GM23338 (cell line): Measurements from ENCODE around the gene CAPN7. TPM values are rescaled to one million over a fixed set of nuclear protein-coding genes. Genes with fewer than 3 reads are reported as not detected.

Experiments used
- ATAC-seq: fragments of 200-7000 bp; cut with Tn5 transposase; 3 replicates; pipeline ENCODE4 v1.9.1; 2020
- DNase-seq: peaks from one replicate; pipeline ENCODE4 v3.0.0-alpha.2; 2015; ENCODE audit warnings: low spot score
- H2AFZ ChIP-seq: fragments of 200-600 bp; sonication (generic); 2 replicates; pipeline ENCODE4 v1.8.0; 2016; ENCODE audit warnings: antibody characterized with exemption, mild to moderate bottlenecking, moderate library complexity
- H3F3A ChIP-seq: fragments of 200-600 bp; sonication (generic); replicated peaks from 2 replicates; pipeline ENCODE4 v1.8.0; 2017; ENCODE audit warnings: antibody characterized with exemption, mixed run types, low read depth
- H3K27ac ChIP-seq: fragments of 200-600 bp; sonication (generic); 2 replicates; pipeline ENCODE4 v1.6.1; 2016; ENCODE audit warnings: low read depth
- H3K27me3 ChIP-seq: fragments of 200-600 bp; sonication (generic); 2 replicates; pipeline ENCODE4 v1.8.0; 2016; ENCODE audit warnings: mild to moderate bottlenecking, mixed run types, moderate library complexity; ENCODE audit not compliant: insufficient read depth
- H3K36me3 ChIP-seq: fragments of 200-600 bp; sonication (generic); 2 replicates; pipeline ENCODE4 v1.8.0; 2016; ENCODE audit warnings: mild to moderate bottlenecking; ENCODE audit not compliant: insufficient read depth
- H3K4me1 ChIP-seq: fragments of 200-600 bp; sonication (generic); 2 replicates; pipeline ENCODE4 v1.8.0; 2016; ENCODE audit warnings: mild to moderate bottlenecking, moderate library complexity; ENCODE audit not compliant: insufficient read depth
- H3K4me2 ChIP-seq: fragments of 200-600 bp; sonication (generic); 2 replicates; pipeline ENCODE4 v1.7.1; 2017; ENCODE audit warnings: mixed run types
- H3K4me3 ChIP-seq: fragments of 200-600 bp; sonication (generic); 2 replicates; pipeline ENCODE4 v1.6.1; 2016; ENCODE audit warnings: mixed run types
- H3K79me2 ChIP-seq: fragments of 200-600 bp; sonication (generic); replicated peaks from 2 replicates; pipeline ENCODE4 v1.8.0; 2017; ENCODE audit warnings: mild to moderate bottlenecking; ENCODE audit not compliant: insufficient read depth
- H3K9me2 ChIP-seq: fragments of 200-600 bp; sonication (generic); 2 replicates; pipeline ENCODE4 v1.8.0; 2017; ENCODE audit not compliant: insufficient read depth
- H4K20me1 ChIP-seq: fragments of 200-600 bp; sonication (generic); replicated peaks from 2 replicates; pipeline ENCODE4 v1.8.0; 2017; ENCODE audit warnings: mild to moderate bottlenecking; ENCODE audit not compliant: insufficient read depth
- H3K27ac Mint-ChIP-seq: 2 replicates; pipeline ENCODE4 v1.8.0; 2020; ENCODE audit warnings: inconsistent platforms, mild to moderate bottlenecking, moderate library complexity, mixed read lengths
- H3K27me3 Mint-ChIP-seq: 3 replicates; pipeline ENCODE4 v1.8.0; 2022; ENCODE audit warnings: low read depth, mild to moderate bottlenecking, moderate library complexity, mixed read lengths, inconsistent platforms; ENCODE audit not compliant: insufficient read depth, poor library complexity
- H3K36me3 Mint-ChIP-seq: 3 replicates; pipeline ENCODE4 v1.8.0; 2021; ENCODE audit warnings: low read depth, mild to moderate bottlenecking, inconsistent platforms, moderate library complexity, mixed read lengths
- H3K4me1 Mint-ChIP-seq: 3 replicates; pipeline ENCODE4 v1.8.0; 2020; ENCODE audit warnings: mild to moderate bottlenecking, inconsistent platforms, mixed read lengths
- H3K4me3 Mint-ChIP-seq: 3 replicates; pipeline ENCODE4 v1.8.0; 2021; ENCODE audit warnings: moderate library complexity, mild to moderate bottlenecking, inconsistent platforms, mixed read lengths
- H3K9me3 Mint-ChIP-seq: 3 replicates; pipeline ENCODE4 v1.8.0; 2020; ENCODE audit warnings: moderate library complexity, mild to moderate bottlenecking, inconsistent platforms, mixed read lengths
- CTCF ChIP-seq, 2 experiments: fragments of 200-600 bp in 1 of 2; sonication (generic) in 1 of 2; conservative IDR thresholded peaks; 2 replicates each; pipeline versions ENCODE4 v1.5.1 to v1.6.1; 2016 to 2017; ENCODE audit warnings: antibody characterized with exemption in 2 of 2, low read depth in 2 of 2, mild to moderate bottlenecking in 2 of 2, moderate library complexity in 1 of 2
- ETS1 ChIP-seq: IDR thresholded peaks from 2 replicates; pipeline ENCODE4 v1.6.1; 2016; ENCODE audit warnings: antibody characterized with exemption
- EZH2phosphoT487 ChIP-seq: fragments of 200-600 bp; sonication (generic); IDR thresholded peaks from one replicate; pipeline ENCODE4 v1.8.1; 2018; ENCODE audit warnings: antibody characterized with exemption; ENCODE audit not compliant: unreplicated experiment
- NANOG ChIP-seq: IDR thresholded peaks from 2 replicates; pipeline ENCODE4 v1.6.1; 2016; ENCODE audit warnings: antibody characterized with exemption, borderline replicate concordance
- REST ChIP-seq: IDR thresholded peaks from one replicate; pipeline ENCODE4 v1.6.1; 2018; ENCODE audit warnings: antibody characterized with exemption; ENCODE audit not compliant: unreplicated experiment
- STAT1 ChIP-seq: IDR thresholded peaks from one replicate; pipeline ENCODE4 v1.6.1; 2016; ENCODE audit warnings: antibody characterized with exemption; ENCODE audit not compliant: unreplicated experiment
- ZNF114 ChIP-seq: fragments of 250-450 bp; sonication (Bioruptor Pico); IDR thresholded peaks from 2 replicates; pipeline ENCODE4 v1.5.0; 2020; ENCODE audit warnings: mild to moderate bottlenecking, moderate library complexity
- ZNF462 ChIP-seq: fragments of 250-450 bp; sonication (Bioruptor Pico); IDR thresholded peaks from 2 replicates; pipeline ENCODE4 v1.5.0; 2020; ENCODE audit warnings: mild to moderate bottlenecking, moderate library complexity
- polyA plus RNA-seq: library from polyadenylated mRNA; unstranded; fragments of >200 nt; fragmentation: Nextera tagmentation; extraction: Ambion mirVana; gene quantifications from 2 replicates; pipeline ENCODE4 v1.2.1, GENCODE V29; 2016
- total RNA-seq: library from RNA; depleted of rRNA; stranded (reverse); fragments of >200 nt; shearing (Covaris generic); gene quantifications from 2 replicates; pipeline ENCODE4 v1.2.3, GENCODE V29; 2014

The CAPN7 gene
- total and polyA plus RNA-seq, 2 experiments from 2014 or later, result 9.9 to 18.1 TPM

- H3K4me3 Mint-ChIP-seq, result no peak overlapping the region
- Histone ChIP-seq H4K20me1 (no peaks in the 10 kb centered on the region), H3K4me1 (no peaks in the 10 kb centered on the region; the same call in 1 of the 2 replicates), H3K9me2 (no peaks in the 10 kb centered on the region), H3K79me2 (no peaks in the 10 kb centered on the region; the same call in 1 of the 2 replicates), H3K4me2 (no peak overlapping the region), H2AFZ (no peak overlapping the region), H3K27me3 (no peaks in the 10 kb centered on the region), H3K27ac (no peak overlapping the region), H3K36me3 (no peaks in the 10 kb centered on the region), H3F3A (no peaks in the 10 kb centered on the region), H3K4me3 (no peak overlapping the region)
- peak; percentile 95 for DNase-seq
- peak; percentile 92 for ATAC-seq
- H3K36me3 Mint-ChIP-seq, result no peaks in the 10 kb centered on the region
- TF ChIP-seq REST, result no peak
- TF ChIP-seq EZH2phosphoT487, result no peak
- TF ChIP-seq NANOG, result no peak
- no peak for TF ChIP-seq ZNF114 (CRISPR knock-in tag)
- no peak for TF ChIP-seq ETS1
- TF ChIP-seq ZNF462, result no peak
- TF ChIP-seq STAT1, result no peak
- peak; percentile 98 to 99 for TF ChIP-seq CTCF (conservative IDR thresholded peaks at IDR 0.05; ENCODE audit: low read depth in 2 of 2)
- H3K9me3 Mint-ChIP-seq, result no peaks in the 10 kb centered on the region
- no peak overlapping the region for H3K27ac Mint-ChIP-seq
- 0 out of 3 replicates have a peak, but pooled peaks cover 2% of the 10 kb centered on the region for H3K4me1 Mint-ChIP-seq
- peaks cover 3% of the 10 kb centered on the region for H3K27me3 Mint-ChIP-seq
These were observed 62.1 kb downstream of the CAPN7 start for GRCh38 chr3:15268033-15268631.
